OCI-LY3 (cell line): ENCODE measurements around the gene NRG3.

ENCODE experiments used
- H2AFZ ChIP-seq: fragments of 200-600, 300-600 bp; shearing (Covaris generic); 2 replicates; pipeline ENCODE4 v1.6.0; 2014; ENCODE audit warnings: antibody characterized with exemption, low read depth, low read length
- H3K27ac ChIP-seq: fragments of 200-600, 300-600 bp; sonication (generic); 2 replicates; pipeline ENCODE4 v1.5.1; 2014; ENCODE audit warnings: mild to moderate bottlenecking, low read length, moderate library complexity, mixed read lengths
- H3K27me3 ChIP-seq: fragments of 200-600, 300-600 bp; sonication (generic); 2 replicates; pipeline ENCODE4 v1.6.1; 2014; ENCODE audit warnings: low read depth, low read length, mixed read lengths
- H3K36me3 ChIP-seq: fragments of 200-600, 300-600 bp; sonication (generic); replicated peaks from 2 replicates; pipeline ENCODE3; 2014; ENCODE audit warnings: low read depth, low read length, mixed read lengths
- H3K4me1 ChIP-seq: fragments of 300-600, 200-600 bp; sonication (generic); 2 replicates; pipeline ENCODE4 v1.6.1; 2014; ENCODE audit warnings: low read length, mixed read lengths
- H3K4me2 ChIP-seq: fragments of 200-600, 300-600 bp; sonication (generic); 2 replicates; pipeline ENCODE4 v1.6.1; 2014; ENCODE audit warnings: low read length, mixed read lengths
- H3K4me3 ChIP-seq: fragments of 300-600, 200-600 bp; sonication (generic); 2 replicates; pipeline ENCODE4 v1.5.1; 2014; ENCODE audit warnings: antibody characterized with exemption, mild to moderate bottlenecking, low read length, moderate library complexity
- H3K79me2 ChIP-seq: fragments of 300-600, 200-600 bp; shearing (Covaris generic); 2 replicates; pipeline ENCODE4 v1.6.1; 2014; ENCODE audit warnings: mild to moderate bottlenecking, low read length, mixed read lengths
- H3K9ac ChIP-seq: fragments of 300-600, 200-600 bp; shearing (Covaris generic); 2 replicates; pipeline ENCODE4 v1.6.0; 2014; ENCODE audit warnings: mild to moderate bottlenecking, low read length, moderate library complexity
- H3K9me3 ChIP-seq: fragments of 200-600, 300-600 bp; shearing (Covaris generic); 2 replicates; pipeline ENCODE4 v1.6.1; 2014; ENCODE audit warnings: low read length, mixed read lengths; ENCODE audit not compliant: insufficient read depth
- H4K20me1 ChIP-seq: fragments of 200-600, 300-600 bp; sonication (generic); 2 replicates; pipeline ENCODE4 v1.6.1; 2016; ENCODE audit warnings: low read length, mixed read lengths; ENCODE audit not compliant: insufficient read depth
- EZH2phosphoT487 ChIP-seq: fragments of 200-600 bp; shearing (Covaris generic); IDR thresholded peaks from 2 replicates; pipeline ENCODE4 v1.6.1; 2018; ENCODE audit warnings: antibody characterized with exemption, mixed run types, low read depth
- TF ChIP-seq, protein P1 (sequence below): fragments of 200-600, 300-600 bp; sonication (generic); IDR thresholded peaks from 2 replicates; pipeline ENCODE4 v1.5.1; 2014; ENCODE audit warnings: antibody characterized with exemption, low read length, low read depth

Gene NRG3

DNA sequence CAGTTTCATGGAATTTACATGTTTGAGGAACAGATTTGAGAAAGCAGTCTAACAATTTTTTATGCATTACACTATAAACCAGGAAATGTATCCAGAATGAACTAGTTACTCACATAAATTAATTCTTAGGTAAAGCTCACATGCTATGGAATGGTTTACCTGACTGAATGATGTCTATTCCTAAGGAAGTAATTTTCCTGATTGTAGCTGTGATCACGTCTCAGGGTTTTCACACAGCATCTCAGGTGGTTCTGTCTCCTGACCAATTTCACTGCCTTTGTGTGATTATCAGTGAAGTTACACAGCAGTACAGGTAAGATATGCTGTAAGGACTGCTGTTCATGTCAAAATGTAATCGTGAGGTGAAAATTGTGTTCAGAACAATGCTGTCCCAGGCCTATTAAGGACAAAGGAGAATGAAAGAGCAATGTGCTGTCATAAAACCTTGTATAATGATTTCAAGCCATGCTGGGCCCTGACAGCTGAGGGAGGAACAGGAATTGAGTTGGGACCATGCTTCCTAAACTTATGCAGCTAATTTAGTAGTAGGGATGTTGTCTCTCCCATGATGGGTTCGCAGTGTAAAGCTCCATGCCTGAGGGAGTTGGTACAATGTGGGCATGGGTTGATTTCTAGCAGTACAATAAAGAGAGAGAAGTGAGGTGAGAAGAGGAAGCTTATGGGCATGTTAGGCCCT lies 631.8 kb downstream of the NRG3 start:
- H3K9ac ChIP-seq = no peak overlapping the region
- no peaks in the 10 kb centered on the region for H3K27me3 ChIP-seq
- H3K9me3 ChIP-seq = no peaks in the 10 kb centered on the region
- no peak overlapping the region for H3K27ac ChIP-seq
- no peaks in the 10 kb centered on the region for H3K36me3 ChIP-seq
- H3K4me3 ChIP-seq = no peak overlapping the region
- no peak overlapping the region for H2AFZ ChIP-seq
- H4K20me1 ChIP-seq = no peaks in the 10 kb centered on the region
- H3K4me1 ChIP-seq = peaks cover 9% of the 10 kb centered on the region; the same call in 1 of the 2 replicates
- no peaks in the 10 kb centered on the region for H3K79me2 ChIP-seq
- TF ChIP-seq, protein P1, sequence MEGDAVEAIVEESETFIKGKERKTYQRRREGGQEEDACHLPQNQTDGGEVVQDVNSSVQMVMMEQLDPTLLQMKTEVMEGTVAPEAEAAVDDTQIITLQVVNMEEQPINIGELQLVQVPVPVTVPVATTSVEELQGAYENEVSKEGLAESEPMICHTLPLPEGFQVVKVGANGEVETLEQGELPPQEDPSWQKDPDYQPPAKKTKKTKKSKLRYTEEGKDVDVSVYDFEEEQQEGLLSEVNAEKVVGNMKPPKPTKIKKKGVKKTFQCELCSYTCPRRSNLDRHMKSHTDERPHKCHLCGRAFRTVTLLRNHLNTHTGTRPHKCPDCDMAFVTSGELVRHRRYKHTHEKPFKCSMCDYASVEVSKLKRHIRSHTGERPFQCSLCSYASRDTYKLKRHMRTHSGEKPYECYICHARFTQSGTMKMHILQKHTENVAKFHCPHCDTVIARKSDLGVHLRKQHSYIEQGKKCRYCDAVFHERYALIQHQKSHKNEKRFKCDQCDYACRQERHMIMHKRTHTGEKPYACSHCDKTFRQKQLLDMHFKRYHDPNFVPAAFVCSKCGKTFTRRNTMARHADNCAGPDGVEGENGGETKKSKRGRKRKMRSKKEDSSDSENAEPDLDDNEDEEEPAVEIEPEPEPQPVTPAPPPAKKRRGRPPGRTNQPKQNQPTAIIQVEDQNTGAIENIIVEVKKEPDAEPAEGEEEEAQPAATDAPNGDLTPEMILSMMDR = no peak
- no peak for TF ChIP-seq EZH2phosphoT487
- no peak overlapping the region for H3K4me2 ChIP-seq

DNA sequence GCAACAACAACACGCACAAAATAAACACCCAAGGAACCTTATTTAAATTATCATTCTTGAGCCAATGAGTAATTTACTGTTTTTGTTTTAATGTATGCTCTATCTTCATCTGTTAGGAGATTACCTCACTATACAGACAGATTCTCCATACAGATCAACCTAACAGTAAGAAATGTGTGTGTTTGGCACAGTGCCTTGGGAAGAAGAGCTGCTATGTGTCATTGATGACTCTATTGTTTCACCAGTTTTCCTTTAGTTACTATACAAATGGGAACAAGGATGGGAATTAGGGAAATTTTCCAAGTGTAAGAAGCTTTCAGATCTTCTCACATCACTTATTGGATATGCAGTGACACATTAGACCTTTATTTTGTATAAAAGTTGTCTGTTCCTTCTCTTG lies 640.3 kb downstream of the NRG3 start:
- H4K20me1 ChIP-seq = no peaks in the 10 kb centered on the region
- no peak overlapping the region for H3K27ac ChIP-seq
- no peaks in the 10 kb centered on the region for H3K4me1 ChIP-seq
- no peak for TF ChIP-seq EZH2phosphoT487
- TF ChIP-seq, protein P1 = no peak
- no peaks in the 10 kb centered on the region for H3K36me3 ChIP-seq
- no peaks in the 10 kb centered on the region for H3K9me3 ChIP-seq
- H3K79me2 ChIP-seq = no peaks in the 10 kb centered on the region
- H3K27me3 ChIP-seq = no peaks in the 10 kb centered on the region
- H3K4me2 ChIP-seq = no peak overlapping the region
- no peak overlapping the region for H3K4me3 ChIP-seq
- no peak overlapping the region for H3K9ac ChIP-seq
- no peak overlapping the region for H2AFZ ChIP-seq

DNA sequence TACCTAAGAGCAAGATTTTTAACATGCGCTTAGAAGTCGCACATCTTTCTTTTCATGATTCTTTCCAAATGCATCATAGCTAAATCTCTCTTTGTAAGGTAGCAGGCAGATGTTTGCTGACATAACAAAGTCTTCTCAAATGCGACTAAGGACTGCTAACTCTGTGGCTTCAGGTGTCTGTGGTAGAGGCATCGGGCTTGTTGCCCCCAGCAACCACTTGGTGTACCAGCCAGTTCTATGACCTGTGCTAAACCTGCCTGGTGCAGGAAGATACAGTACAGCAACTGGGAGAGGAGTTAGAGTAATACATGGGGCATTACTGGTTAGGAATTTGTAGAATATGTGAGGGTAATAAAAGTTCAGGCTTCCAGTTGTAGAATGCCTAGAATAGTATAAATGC lies 654.1 kb downstream of the NRG3 start:
- Histone ChIP-seq H3K79me2 (no peaks in the 10 kb centered on the region), H3K4me1 (no peaks in the 10 kb centered on the region)
- TF ChIP-seq, protein P1 = no peak
- no peak for TF ChIP-seq EZH2phosphoT487

DNA sequence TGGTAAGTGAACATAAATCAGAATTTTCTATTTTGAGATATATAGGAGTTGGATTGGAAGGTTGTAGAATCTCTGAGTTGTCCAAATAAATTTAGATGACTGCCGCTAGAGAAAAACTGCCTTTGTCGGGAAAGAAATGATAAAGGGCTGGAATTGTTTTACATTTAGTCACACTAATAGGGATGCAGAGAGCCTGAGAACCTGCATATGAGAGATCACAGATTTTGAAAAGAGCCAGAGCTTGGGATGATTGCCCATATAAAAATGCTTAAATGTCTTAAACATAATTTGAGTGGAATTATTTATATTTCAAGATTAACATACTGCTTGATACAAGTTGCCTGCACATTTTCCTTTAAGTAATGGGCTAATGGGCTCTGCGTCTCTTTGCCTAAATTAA lies 660.5 kb downstream of the NRG3 start:
- H3K4me3 ChIP-seq = no peak overlapping the region
- H3K4me1 ChIP-seq = no peaks in the 10 kb centered on the region
- H4K20me1 ChIP-seq = no peaks in the 10 kb centered on the region
- TF ChIP-seq EZH2phosphoT487 = no peak
- TF ChIP-seq, protein P1 = no peak
- no peak overlapping the region for H3K9ac ChIP-seq
- H3K36me3 ChIP-seq = no peaks in the 10 kb centered on the region
- no peaks in the 10 kb centered on the region for H3K27me3 ChIP-seq
- no peak overlapping the region for H3K27ac ChIP-seq
- no peaks in the 10 kb centered on the region for H3K79me2 ChIP-seq
- no peak overlapping the region for H2AFZ ChIP-seq
- H3K4me2 ChIP-seq = no peak overlapping the region
- no peaks in the 10 kb centered on the region for H3K9me3 ChIP-seq

More for the DNA sequence above, 654.1 kb downstream of the NRG3 start:
- Histone ChIP-seq H3K4me2 (no peak overlapping the region), H3K27me3 (no peaks in the 10 kb centered on the region), H3K9ac (no peak overlapping the region), H3K4me3 (no peak overlapping the region), H3K9me3 (no peaks in the 10 kb centered on the region), H2AFZ (no peak overlapping the region), H4K20me1 (no peaks in the 10 kb centered on the region), H3K36me3 (no peaks in the 10 kb centered on the region), H3K27ac (no peak overlapping the region)
